H54 (cell line): ENCODE results near the gene C2CD3.
"Not testable (repeated sequence)": the region's sequence is repeated elsewhere in the genome, so short reads cannot be mapped to it uniquely, and the experiment has no call there.

Experiments used
- DNase-seq: peaks from one replicate; pipeline ENCODE4 v3.0.0; 2011; ENCODE audit warnings: low spot score, mixed read lengths; ENCODE audit not compliant: insufficient read length
- FAIRE-seq: peaks from 3 replicates; lab custom pipeline; 2011; peaks lifted over from hg19 to GRCh38; lab: Jason Lieb, UNC
- POLR2A ChIP-seq: IDR thresholded peaks from 2 replicates; pipeline ENCODE4 v1.6.1; 2011; ENCODE audit warnings: low read depth, mild to moderate bottlenecking, low read length

C2CD3 gene

DNA sequence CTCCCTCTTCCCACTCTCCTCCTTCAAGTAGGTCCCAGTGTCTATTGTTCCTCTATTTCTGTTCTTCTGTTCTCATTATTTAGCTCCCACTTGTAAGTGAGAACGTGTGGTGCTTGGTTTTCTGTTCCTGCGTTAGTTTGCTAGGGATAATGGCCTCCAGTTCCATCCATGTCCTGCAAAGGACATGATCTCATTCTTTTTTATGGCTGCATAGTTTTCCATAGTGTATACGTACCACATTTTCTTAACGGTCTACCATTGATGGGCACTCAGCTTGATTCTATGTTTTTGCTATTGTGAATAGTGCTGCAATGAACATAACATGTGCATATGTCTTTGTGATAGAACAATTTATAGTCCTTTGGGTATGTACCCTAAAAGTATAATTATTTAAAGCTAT, 26.2 kb downstream of the C2CD3 start:
- FAIRE-seq (no peak), DNase-seq (no peak)
- TF ChIP-seq POLR2A, result no peak

DNA sequence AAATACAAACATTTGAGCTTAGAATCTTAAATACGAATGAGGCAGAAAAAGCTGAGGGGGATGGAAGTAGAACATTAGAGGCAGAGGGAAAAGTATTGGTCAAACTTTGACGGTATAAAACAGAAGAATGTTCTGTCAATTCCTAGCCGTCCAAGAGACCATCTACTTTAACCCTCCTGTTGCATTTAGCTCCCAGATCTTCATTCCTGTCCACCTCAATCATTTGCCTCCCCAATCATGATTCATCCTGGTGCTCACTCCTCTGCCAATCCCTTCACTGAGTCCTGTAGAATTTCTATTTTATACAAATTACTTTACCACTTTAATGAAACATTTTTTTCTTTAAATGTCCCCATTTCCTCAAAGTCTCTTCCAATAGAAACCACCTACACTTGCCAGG, 28.2 kb downstream of the C2CD3 start:
- DNase-seq, result no peak
- peak; percentile 57 for FAIRE-seq
- TF ChIP-seq POLR2A, result no peak

DNA sequence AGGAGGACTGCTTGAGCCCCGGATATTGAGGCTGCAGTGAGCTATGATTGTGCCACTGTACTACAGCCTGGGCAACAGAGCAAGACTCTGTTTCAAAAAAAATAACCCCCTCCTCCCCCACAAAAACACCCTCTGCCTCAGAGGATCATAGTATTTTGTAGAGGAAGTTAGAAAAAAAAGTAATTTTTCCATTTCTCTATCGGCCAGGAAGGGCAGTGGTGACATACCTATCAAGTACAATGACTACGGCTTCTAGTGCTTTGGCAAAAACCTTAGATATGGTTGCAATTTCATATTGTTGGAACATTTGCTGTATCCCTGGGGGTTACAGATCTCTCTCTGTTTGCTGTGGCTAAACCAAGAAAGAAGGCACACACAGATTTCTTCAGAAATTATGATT, 28.9 kb downstream of the C2CD3 start:
- FAIRE-seq, result no peak
- DNase-seq, result no peak
- no peak for TF ChIP-seq POLR2A

DNA sequence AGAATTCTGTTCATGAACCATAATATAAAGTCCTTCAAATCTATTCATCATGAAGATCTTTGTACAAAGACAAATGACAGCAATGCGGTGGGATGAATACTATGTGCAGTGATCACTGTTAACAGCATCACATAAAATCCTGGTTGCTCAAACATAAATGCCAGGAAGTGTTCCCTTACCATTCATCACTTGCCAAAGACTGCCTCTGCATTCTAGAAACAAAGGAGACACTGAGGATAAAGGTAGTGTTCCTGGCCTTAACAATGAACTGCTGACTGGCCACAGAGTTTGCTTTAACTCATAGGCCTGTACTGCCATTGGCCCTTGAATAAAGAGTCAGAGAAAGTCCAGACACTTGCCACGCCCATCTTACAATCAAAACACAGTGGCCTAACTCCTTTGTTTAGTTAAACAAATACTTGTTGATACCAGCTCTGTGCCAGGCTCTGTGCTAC, 29.5 kb downstream of the C2CD3 start:
- FAIRE-seq, result peak; percentile 69
- no peak for DNase-seq
- no peak for TF ChIP-seq POLR2A

DNA sequence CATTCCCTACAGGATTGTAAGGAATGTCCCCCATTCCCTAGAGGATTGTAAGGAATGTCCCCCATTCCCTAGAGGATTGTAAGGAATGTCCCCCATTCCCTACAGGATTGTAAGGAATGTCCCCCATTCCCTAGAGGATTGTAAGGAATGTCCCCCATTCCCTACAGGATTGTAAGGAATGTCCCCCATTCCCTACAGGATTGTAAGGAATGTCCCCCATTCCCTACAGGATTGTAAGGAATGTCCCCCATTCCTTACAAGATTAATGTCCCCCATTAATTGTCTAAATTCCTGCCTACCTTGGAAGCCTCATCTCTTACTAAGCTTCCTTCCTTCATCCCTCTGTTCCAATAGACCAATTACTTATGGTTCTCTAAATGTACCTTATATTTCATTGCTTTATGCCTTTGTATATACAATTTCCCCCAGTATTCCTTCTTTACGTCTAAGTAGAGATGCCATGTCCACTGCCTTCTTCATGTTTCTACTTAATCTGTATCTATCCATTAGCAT, 30.8 kb downstream of the C2CD3 start:
- FAIRE-seq, DNase-seq: not testable (repeated sequence)

DNA sequence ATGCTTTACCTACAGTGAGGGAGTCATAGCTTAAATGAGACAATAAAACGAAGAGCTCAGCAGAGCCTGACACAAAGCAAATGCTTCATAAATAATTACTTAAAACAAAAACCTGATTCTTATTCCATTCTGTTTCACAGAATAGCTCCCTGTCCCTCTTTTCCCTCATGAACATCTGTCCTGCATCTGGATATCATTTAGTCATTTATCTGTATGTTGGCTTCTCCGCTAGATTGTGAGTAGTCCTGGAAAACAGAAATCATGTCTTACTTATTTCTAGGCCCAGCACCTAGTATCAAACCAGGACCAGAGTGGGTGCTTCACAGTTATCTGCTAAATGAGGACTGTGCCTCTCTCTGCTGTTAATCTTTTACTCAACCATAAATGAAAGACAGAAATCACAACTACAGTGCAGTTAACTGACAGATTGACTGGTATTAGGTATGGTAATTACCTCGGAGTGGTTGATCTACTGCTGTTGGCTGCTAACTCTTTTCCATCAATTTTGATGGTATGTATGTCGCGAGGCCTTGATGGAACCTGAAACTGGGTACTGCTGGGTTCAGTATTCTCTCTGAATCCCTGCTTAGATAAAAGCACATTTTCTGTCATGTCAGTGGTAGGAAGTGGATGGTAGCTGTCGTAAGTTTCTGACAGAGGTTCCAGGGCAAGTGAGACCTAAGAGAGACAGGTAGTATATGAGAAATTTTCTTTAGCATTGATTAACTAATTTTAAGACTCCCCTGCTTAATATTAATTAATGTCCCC, 31.5 kb downstream of the C2CD3 start:
- FAIRE-seq (no peak), DNase-seq (no peak)
- TF ChIP-seq POLR2A, result no peak

DNA sequence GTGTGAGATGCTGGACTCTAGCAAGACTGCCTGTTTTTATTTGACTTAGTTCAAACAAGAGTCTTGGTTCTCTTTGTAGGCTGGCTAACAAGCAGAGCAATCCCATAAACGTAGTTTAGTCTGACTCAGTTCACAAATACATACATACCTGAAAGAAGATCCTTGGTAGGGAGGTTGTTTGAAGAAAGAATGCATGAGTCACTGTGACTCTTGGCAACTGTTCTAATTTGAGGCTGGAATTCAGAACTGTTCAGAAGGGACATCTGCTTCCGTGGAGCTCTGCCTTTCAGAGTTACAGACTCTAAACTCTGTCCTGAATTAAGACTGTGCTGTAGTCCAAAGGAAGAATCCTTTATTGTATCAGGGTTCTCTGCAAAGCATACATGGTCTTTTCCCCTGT, 32.2 kb downstream of the C2CD3 start:
- FAIRE-seq, result peak; percentile 98
- TF ChIP-seq POLR2A, result no peak
- DNase-seq, result peak; percentile 47

DNA sequence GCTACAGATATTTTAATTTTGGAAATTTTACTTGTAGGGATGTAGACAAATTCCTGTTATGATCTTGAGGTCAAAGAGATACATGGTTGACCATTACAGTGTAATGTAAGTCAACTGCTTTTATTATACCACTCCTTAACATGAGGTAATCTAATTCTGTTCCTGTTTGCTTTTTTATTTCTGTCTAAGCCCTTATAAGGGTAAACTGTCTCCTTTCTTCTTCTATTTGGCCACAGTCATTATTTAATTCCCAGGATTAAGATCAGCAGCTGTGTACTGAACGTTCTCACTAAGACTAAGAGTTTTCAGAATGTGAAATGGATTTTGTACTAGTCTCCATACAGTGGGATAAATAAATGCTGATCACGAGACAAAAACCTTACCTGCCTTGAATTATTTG, 32.8 kb downstream of the C2CD3 start:
- TF ChIP-seq POLR2A, result no peak
- FAIRE-seq (no peak), DNase-seq (no peak)

DNA sequence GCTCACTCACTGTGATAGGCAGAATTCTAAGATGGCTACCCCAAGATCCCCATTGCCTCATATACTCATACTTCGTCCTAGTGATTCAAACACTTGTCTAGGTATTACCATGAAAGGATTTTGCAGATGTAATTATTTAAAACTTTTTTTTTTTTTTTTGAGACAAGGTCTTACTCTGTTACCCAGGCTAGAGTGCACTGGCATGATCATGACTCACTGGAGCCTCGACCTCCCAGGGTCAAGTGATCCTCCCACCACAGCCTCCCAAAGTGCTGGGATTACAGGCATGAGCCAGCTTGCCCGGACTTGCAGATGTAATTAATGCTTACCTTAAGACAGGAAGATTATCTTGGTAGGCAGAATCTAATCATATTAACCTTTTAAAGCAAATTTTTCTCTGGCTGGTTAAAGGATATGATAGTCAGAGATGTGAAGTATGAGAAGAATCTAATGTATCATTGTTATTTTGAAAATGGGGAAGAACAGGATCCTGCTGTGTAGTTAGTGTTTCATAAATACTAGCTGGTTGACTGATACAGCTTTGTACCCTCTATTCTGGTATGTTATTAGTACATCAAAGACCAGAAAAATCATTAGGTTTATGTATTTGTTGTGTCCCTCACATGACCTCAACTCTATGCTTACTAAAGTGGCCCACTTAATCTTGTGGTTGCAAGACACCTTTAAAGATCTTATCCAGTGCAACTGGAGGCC, 35.5 kb downstream of the C2CD3 start:
- FAIRE-seq (peak; percentile 6), DNase-seq (no peak)
- no peak for TF ChIP-seq POLR2A

DNA sequence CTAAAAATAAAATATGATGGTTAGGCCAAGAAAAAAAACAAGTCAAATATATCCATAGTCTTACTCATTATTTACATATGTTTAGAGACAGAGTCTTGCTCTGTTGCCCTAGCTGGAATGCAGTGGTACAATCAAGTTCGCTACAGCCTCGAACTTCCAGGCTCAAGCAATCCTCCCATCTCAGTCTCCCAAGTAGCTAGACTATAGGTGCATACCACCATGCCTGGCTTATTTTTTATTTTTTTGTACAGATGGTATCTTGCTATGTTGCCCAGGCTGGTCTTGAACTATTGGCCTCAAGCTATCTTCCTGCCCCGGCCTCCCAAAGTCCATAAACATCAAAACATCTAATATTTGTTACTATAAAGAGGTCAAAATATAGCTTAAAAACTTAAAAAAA, 36.1 kb downstream of the C2CD3 start:
- FAIRE-seq, result no peak

DNA sequence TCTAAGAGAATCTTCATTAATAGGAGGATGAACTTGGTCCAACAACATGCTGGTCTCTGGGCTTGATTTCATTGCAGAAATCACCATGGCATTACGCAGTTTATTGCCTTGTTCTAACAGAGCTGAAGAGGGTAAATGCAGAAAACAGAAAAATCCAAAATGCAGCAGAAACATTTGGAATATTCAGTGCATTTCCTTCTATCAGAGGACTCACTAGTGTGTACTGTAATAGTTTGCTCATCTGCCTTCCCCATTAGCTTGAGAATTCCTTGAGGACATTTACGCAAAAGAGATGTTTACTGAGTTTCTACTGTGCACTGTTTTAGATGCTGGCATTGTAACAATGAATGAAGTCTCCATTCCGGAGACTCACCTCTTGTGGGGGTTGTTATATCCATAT, 37.4 kb downstream of the C2CD3 start:
- TF ChIP-seq POLR2A, result no peak
- FAIRE-seq (no peak), DNase-seq (no peak)

More for the DNA sequence above, 36.1 kb downstream of the C2CD3 start:
- DNase-seq, result no peak
- TF ChIP-seq POLR2A, result no peak

DNA sequence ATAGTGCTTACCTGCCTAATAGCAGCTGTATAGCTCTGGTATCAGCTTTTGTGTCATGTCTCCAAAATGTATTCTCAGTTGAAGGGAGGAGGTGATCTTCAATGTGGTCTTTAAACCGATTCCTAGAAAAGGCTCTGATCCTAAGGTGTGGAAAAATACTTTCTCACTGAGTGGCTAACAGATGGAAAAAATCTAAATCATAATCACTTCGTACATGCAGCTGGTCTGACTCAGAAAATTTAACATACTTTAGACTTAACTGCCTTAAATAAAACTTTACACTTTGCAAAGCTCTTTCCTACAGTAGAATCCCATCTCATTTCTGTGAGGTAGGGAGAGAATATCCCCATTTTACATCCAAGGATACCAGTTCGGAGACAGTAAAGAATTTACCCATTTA, 38.0 kb downstream of the C2CD3 start:
- FAIRE-seq (no peak), DNase-seq (no peak)
- no peak for TF ChIP-seq POLR2A

DNA sequence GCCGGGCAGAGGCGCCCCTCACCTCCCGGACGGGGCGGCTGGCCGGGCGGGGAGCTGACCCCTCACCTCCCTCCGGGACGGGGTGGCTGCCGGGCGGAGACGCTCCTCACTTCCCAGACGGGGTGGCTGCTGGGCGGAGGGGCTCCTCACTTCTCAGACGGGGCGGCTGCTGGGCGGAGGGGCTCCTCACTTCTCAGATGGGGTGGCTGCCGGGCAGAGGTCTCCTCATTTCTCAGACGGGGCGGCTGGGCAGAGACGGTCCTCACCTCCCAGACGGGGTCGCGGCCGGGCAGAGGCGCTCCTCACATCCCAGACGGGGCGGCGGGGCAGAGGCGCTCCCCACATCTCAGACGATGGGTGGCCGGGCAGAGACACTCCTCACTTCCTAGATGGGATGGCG, 41.7 kb downstream of the C2CD3 start:
- DNase-seq, FAIRE-seq: not testable (repeated sequence)

DNA sequence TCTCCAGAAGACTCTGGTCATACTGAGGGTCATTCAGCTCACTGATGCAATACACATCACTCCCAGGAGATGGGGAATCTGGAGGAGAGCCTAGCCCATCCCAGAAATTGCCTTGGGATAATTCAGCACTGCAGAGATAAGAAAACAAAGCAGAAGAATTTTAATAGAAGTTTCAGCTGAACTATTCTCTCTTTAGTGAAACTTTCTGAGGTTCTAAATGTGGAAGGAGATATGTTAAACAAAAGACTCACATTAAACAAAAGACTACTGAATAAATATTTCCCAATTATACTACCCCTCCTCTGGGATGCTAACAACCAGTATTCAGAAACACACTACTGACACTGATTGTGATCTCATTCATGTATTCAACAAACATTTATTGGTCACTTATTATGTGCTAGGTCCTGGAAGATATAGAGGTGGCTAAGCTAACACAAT, 47.8 kb downstream of the C2CD3 start:
- FAIRE-seq, result no peak
- no peak for DNase-seq
- TF ChIP-seq POLR2A, result no peak

DNA sequence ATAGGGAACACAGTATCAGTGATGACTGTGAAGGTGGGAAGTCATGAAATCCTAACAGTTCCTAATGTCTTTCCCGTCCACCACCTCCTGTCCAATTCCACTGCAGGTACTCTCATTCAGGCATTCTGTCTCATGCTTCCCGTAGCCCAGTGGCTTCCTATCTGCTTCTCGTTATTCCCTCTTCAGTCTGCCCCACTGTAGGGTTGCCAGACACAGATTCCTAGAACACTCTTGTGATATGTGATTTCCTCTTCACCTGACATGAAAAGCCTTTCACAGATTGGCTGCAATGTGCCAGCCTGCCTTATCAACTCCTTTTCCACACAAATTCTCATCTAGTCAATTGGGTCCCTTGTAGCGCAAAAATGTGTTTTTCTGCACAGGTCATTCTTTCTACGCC, 49.0 kb downstream of the C2CD3 start:
- no peak for TF ChIP-seq POLR2A
- FAIRE-seq, result no peak
- no peak for DNase-seq

DNA sequence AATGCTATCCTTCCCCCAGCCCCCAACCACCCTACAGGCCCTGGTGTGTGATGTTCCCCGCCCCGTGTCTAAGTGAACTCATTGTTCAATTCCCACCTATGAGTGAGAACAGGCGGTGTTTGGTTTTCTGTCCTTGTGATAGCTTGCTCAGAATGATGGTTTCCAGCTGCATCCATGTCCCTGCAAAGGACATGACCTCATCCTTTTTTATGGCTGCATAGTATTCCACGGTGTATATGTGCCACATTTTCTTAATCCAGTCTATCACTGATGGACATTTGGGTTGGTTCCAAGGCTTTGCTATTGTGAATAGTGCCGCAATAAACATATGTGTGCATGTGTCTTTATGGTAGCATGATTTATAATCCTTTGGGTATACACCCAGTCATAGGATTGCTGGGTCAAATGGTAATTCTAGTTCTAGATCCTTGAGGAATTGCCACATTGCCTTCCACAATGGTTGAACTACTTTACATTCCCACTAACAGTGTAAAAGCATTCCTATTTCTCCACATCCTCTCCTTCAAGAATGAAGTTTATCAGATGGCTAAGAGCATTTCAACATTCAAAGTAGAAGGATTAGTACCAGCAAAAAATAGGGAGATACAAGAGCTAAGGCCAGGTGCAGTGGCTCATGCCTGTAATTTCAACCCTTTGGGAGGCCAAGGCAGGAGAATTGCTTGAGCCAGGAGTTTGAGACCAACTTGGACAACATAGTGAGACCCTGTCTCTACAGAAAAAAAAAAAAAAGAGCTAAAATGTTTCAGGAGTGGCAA, 50.4 kb downstream of the C2CD3 start:
- not testable (repeated sequence) for FAIRE-seq

More for the DNA sequence above, 50.4 kb downstream of the C2CD3 start:
- DNase-seq, result not testable (repeated sequence)
